DMS79 (cell line): ENCODE measurements around the gene DNAH7.
A peak's percentile ranks its signal among the peaks of the same experiment; 100 is the strongest.
"Not testable (repeated sequence)": the region's sequence is repeated elsewhere in the genome, so short reads cannot be mapped to it uniquely, and the experiment has no call there.

Experiments used
- DNase-seq: peaks from one replicate; lab custom pipeline; 2025; lab: John Stamatoyannopoulos, UW

Gene DNAH7

GRCh38 chr2:196068271-196069209 is at the start of gene DNAH7:
DNAH7 (minus strand) TSS chr2:196068837; CDS start chr2:196068711, 126 bp downstream.
- peak; percentile 75 for DNase-seq

DNA sequence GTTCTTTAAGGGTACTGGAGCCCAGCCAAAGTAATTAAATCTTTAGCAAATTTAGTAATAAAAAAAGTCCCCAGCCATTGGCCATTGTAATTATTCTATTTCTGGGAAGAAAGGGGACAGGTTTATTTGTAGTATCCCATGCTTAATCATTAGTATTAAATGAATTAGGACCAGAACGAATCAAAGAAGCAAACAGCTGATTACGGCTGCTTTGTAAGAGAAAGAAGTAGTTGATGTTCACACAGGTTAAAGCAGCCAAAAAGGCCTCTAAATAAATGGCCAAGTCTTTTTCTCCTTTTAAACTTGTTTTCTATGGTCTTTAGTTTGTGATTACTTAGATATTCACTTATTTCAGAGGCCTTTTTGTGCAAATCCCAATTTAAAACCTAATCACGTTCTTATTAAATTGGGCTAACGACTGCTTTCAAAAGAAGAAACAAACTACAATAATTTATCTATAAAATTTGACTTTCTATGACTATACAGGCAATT is 48.6 kb upstream of the DNAH7 start:
- DNase-seq: no peak

GRCh38 chr2:196113061-196113974 is 44.7 kb upstream of the DNAH7 start:
- DNase-seq: no peak

DNA sequence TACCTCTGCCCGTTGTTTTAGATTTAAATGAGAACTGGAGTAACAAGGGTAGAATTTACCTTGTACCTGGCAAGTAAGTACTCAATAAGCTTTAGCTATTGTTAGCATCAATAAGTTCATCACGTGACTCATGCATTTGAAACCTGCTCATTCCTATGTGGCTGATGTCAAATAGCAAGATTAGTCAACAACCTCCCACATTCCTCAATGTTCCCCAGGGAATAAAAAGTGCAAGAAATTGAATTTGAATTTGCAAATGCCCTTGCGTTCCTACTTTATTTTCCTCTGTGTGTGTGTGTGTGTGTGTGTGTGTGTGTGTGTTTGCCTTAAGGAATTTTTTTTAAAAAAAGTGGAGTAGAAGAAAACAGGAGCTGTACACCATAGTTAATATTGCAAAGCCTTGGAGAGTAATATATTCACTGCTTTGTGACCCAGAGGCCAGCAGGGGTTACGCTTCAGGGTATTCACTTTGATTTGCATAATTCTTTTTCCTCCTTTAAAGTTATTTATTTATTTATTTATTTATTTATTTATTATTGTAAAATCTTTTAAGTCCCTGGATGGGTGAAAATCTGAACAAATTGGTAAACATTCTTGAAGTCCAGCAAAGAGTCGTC is 43.9 kb upstream of the DNAH7 start:
- DNase-seq: no peak

- no peak for DNase-seq
Measured at GRCh38 chr2:196108604-196109003, 40.0 kb upstream of the DNAH7 start.

GRCh38 chr2:196105951-196106350 is 37.3 kb upstream of the DNAH7 start:
- no peak for DNase-seq

GRCh38 chr2:196104066-196104465 is 35.4 kb upstream of the DNAH7 start:
- no peak for DNase-seq

- DNase-seq: no peak
Measured at GRCh38 chr2:196103626-196104025, 35.0 kb upstream of the DNAH7 start.

DNA sequence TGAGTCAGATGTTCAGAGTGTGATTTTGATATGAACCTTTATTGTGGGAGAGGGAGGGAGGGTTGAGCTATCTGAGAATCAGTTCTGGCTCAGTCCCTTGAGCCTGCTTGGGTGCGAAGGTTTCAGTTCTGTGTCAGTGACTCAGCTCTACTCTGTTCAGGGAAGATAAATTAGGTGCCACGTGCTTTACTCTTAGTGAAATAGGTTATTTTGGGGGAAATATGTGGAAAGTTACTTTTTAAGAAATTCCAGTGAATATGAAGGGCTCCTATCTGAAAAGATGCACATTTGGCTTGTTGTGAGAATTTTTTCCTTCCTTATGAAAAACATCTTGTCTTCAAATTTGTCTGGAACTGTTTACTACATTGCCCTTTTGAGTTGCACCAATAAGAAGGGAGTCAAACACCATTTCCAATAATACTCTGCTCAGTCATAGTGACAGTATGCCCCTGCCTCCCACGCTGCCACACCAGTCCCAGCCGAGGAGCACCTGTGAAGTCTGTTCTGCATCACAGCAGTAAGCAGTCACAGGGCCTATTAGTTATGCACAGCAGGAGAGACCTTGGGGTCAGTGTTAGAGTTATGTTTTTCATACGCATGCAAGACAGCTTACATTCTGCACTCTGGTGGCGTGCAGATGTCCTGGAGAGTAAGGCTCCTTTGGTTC is 32.8 kb upstream of the DNAH7 start:
- no peak for DNase-seq

- no peak for DNase-seq
Measured at GRCh38 chr2:196099916-196100315, 31.3 kb upstream of the DNAH7 start.

DNA sequence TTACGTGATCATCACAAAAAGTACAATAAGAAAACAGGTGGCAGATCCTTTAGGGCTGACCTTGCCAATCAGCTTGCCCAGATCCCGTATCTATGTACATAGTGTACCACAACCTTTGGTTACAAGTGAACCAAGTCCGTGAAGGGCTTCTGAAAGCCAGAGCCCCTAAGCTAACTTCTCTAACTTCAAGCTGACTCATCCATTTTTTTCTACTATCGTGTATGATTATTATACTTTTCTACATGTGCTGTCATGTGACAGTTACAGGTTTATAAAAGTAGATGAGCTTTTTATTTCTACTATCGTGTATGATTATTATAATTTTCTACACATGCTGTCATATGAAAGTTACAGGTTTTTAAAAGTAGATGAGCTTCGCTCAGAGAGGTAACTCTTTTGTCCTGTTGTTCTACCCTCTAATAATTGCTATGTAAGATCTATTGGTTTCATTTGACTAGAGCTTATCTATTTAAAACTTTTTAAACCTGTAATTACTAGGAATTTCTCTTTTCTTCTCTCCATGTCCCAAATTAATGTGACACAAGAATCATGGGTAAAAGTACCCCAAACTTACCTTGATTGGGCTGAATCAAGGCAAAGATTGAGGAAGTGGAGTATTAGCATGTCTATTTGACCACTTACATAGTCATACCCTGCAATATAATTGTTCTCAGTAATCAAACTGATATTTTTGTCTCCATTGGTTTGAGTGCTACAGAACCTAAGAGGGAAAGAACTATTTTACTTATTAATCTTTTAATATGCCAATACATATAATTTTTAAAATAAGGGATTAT is 29.4 kb upstream of the DNAH7 start:
- DNase-seq: no peak

- DNase-seq: no peak
Measured at GRCh38 chr2:196096982-196097745, 28.5 kb upstream of the DNAH7 start.

DNA sequence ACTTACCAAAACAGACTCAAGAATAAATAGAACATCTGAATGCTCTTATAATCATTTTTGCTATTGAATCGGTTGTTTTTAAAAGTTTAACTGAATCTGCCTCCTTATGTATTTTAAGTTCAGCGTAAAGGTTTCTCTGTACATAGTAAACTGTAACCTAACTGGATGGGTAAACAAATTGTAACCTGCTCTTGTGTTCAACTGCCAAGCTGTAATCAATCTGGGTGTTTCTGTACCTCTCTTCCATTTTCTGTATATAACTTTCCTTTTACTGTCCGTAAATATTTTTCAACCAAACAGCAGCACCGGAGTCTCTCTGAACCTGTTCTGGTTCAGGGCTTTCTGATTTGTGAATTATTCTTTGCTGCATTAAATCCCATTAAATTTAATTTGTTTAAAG is 27.6 kb upstream of the DNAH7 start:
- DNase-seq: no peak

GRCh38 chr2:196089448-196089847 is 20.8 kb upstream of the DNAH7 start:
- DNase-seq: not testable (repeated sequence)

GRCh38 chr2:196088203-196088602 is 19.6 kb upstream of the DNAH7 start:
- DNase-seq: no peak

DNA sequence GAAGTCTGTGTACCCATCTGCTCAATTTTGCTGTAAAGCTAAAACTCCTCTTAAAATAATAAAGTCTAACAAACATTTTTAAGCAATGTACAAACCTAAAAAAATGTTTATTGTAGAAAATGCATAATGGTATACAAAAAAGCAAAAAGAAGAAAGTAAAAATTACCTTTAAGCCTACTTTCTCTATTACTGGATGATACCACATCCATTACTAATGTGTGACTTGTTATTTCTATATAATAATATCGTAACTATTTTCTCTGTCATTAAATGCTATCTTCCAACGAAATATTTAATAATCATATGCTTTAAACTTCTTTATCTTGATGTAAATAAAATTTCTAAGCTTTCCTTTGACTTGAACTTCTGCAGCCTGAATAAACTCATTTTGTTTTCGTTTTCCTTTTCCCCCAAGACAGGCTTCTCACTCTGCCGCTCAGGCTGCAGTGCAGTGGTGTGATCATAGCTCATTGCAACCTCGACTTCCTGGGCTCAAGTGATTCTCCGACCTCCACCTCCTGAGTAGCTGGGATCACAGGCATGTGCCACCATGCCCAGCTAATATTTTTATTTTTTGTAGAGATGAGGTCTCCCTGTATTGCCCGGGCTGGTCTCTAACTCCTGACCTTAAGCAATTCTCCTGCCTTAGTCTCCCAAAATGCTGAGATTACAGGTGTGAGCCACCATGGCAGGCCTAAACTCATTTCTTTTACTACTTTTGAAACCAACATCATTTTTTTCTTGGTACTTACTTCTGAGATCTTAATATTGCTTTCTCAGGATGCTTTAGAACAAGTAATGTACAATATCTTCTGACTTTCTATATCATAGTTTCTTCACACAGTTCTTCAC is 18.1 kb upstream of the DNAH7 start:
- no peak for DNase-seq

- no peak for DNase-seq
Measured at GRCh38 chr2:196083601-196084000, 15.0 kb upstream of the DNAH7 start.

DNA sequence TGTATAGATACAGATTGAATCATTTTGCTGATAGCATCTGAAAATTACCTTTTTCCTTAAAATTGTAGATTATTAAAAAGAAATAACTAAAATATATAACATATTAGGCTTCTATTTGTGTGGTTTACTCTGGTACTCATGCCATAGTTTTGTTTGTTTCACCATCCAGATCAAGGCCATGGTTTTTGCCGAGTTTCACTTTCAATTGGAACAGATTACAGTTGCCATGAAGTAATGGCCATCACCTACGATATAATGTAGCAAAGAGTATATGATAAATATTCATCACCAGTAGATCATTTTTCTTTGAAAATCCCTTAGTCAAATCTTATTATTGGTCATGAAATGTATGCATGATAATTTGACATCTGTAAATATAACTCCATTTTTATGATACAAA is 11.9 kb upstream of the DNAH7 start:
- no peak for DNase-seq

DNA sequence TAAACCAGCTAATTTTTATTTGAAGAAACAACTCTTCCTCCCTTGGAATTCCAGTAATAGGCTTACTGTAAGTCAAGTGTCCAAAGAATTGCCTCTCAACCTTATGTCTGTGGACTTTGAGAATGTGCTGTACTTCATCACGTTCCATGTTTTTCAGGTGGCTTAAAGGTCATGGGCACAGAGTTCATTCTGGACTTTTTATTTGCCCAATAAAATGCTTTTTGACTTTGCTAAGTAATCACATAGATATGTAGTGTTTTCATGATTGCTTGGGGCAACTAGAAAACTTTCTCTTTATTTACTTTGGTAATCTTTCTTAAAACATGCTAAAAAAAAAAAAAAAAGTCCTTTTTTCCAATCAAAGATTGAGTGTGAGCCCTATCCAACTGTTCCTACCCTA is 10.4 kb upstream of the DNAH7 start:
- no peak for DNase-seq
